Measurements from ENCODE around the gene FOXA3.

GRCh38 chr19:45822716-45823115 is 41.4 kb upstream of the FOXA3 start:
- TF ChIP-seq, protein P1, sequence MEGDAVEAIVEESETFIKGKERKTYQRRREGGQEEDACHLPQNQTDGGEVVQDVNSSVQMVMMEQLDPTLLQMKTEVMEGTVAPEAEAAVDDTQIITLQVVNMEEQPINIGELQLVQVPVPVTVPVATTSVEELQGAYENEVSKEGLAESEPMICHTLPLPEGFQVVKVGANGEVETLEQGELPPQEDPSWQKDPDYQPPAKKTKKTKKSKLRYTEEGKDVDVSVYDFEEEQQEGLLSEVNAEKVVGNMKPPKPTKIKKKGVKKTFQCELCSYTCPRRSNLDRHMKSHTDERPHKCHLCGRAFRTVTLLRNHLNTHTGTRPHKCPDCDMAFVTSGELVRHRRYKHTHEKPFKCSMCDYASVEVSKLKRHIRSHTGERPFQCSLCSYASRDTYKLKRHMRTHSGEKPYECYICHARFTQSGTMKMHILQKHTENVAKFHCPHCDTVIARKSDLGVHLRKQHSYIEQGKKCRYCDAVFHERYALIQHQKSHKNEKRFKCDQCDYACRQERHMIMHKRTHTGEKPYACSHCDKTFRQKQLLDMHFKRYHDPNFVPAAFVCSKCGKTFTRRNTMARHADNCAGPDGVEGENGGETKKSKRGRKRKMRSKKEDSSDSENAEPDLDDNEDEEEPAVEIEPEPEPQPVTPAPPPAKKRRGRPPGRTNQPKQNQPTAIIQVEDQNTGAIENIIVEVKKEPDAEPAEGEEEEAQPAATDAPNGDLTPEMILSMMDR (IDR thresholded peaks at IDR 0.05), result no peak
- no peak for TF ChIP-seq POLR2A (IDR thresholded peaks at IDR 0.05)

All from testis (tissue), 2 donors.